H1 (cell line): ENCODE data around the gene NCAM1. TPM values are rescaled to one million over a fixed set of nuclear protein-coding genes. Genes with fewer than 3 reads are reported as not detected.

Experiments
- CTCF ChIA-PET: fragments of 300-600 bp; sonication (Branson Sonifier 250); formaldehyde crosslinking; loops from one replicate; lab custom pipeline; 2021; ENCODE audit not compliant: partially characterized antibody; lab: Charles Lee
- POLR2A ChIA-PET: fragments of 300-600 bp; sonication (Branson Sonifier 250); formaldehyde crosslinking; loops from one replicate; lab custom pipeline; 2021; ENCODE audit warnings: inconsistent platforms; ENCODE audit not compliant: partially characterized antibody; lab: Charles Lee
- DNase-seq, 2 experiments: peaks; one replicate each; pipeline versions ENCODE4 v3.0.0 to v3.0.0-alpha.2; 2010 to 2022; ENCODE audit warnings: low spot score in 2 of 2, low read depth in 1 of 2, mixed read lengths in 1 of 2
- FAIRE-seq: peaks from 2 replicates; lab custom pipeline; 2011; peaks lifted over from hg19 to GRCh38; lab: Jason Lieb, UNC
- H2AFZ ChIP-seq: 2 replicates; pipeline ENCODE4 v1.8.1; 2012; ENCODE audit warnings: low read length, inconsistent platforms
- H2AK5ac ChIP-seq: 2 replicates; pipeline ENCODE4 v1.6.1; 2013; ENCODE audit warnings: low read depth, low read length
- H2BK120ac ChIP-seq: replicated peaks from 2 replicates; pipeline ENCODE3; 2013; ENCODE audit warnings: low read depth, low read length, inconsistent platforms
- H2BK12ac ChIP-seq: 2 replicates; pipeline ENCODE4 v1.6.1; 2013; ENCODE audit warnings: low read depth, low read length
- H2BK15ac ChIP-seq: 2 replicates; pipeline ENCODE4 v1.6.1; 2013; ENCODE audit warnings: low read length
- H2BK20ac ChIP-seq: 2 replicates; pipeline ENCODE4 v1.6.1; 2013; ENCODE audit warnings: low read length
- H2BK5ac ChIP-seq: 2 replicates; pipeline ENCODE4 v1.6.1; 2013; ENCODE audit warnings: low read depth, low read length
- H3K14ac ChIP-seq: 2 replicates; pipeline ENCODE4 v1.6.1; 2013; ENCODE audit warnings: inconsistent platforms; ENCODE audit not compliant: insufficient read length
- H3K18ac ChIP-seq: 2 replicates; pipeline ENCODE4 v1.6.1; 2013; ENCODE audit warnings: low read length; ENCODE audit errors: extremely low read depth
- H3K23ac ChIP-seq: 2 replicates; pipeline ENCODE4 v1.6.1; 2013; ENCODE audit warnings: inconsistent platforms; ENCODE audit not compliant: insufficient read length
- H3K23me2 ChIP-seq: 2 replicates; pipeline ENCODE4 v1.6.1; 2013; ENCODE audit warnings: low read depth, low read length
- H3K27ac ChIP-seq: 2 replicates; pipeline ENCODE4 v1.6.1; 2011; ENCODE audit warnings: low read depth, low read length, inconsistent platforms
- H3K27me3 ChIP-seq, 4 experiments: replicated peaks in 1 of 4; 1 replicate in 1 of 4; 2 replicates in 3 of 4; pipeline versions ENCODE4 v1.6.1 to v1.8.1; 2011 to 2013; ENCODE audit warnings: low read length in 3 of 4, mild to moderate bottlenecking in 3 of 4, inconsistent platforms in 2 of 4, mixed read lengths in 2 of 4, moderate library complexity in 1 of 4; ENCODE audit not compliant: control insufficient read depth in 3 of 4, insufficient read depth in 3 of 4; ENCODE audit errors: extremely low read depth in 1 of 4
- H3K36me3 ChIP-seq, 4 experiments: 2 replicates each; pipeline versions ENCODE4 v1.6.1 to v1.8.1; 2011 to 2013; ENCODE audit warnings: mild to moderate bottlenecking in 4 of 4, low read length in 3 of 4, moderate library complexity in 2 of 4, control low read depth in 1 of 4, inconsistent platforms in 1 of 4; ENCODE audit not compliant: insufficient read depth in 4 of 4, control insufficient read depth in 2 of 4
- H3K4ac ChIP-seq: replicated peaks from 2 replicates; pipeline ENCODE3; 2013; ENCODE audit warnings: low read length, low read depth, mixed read lengths, inconsistent platforms; ENCODE audit not compliant: insufficient read length
- H3K4me1 ChIP-seq, 4 experiments: replicated peaks in 1 of 4; 1 replicate in 1 of 4; 2 replicates in 3 of 4; pipeline versions ENCODE4 v1.6.1 to v1.8.1; 2011 to 2013; ENCODE audit warnings: low read length in 3 of 4, inconsistent platforms in 2 of 4, mixed read lengths in 1 of 4; ENCODE audit not compliant: insufficient read depth in 4 of 4, control insufficient read depth in 3 of 4
- H3K4me2 ChIP-seq, 2 experiments: 2 replicates each; pipeline versions ENCODE4 v1.6.1 to v1.8.1; 2011 to 2013; ENCODE audit warnings: low read depth in 2 of 2, low read length in 2 of 2, control low read depth in 1 of 2, inconsistent platforms in 1 of 2, mild to moderate bottlenecking in 1 of 2; ENCODE audit not compliant: insufficient read depth in 1 of 2
- H3K4me3 ChIP-seq, 4 experiments: fragments of 200-600, 300-600 bp in 1 of 4; sonication (generic), shearing (Covaris generic), sonication (Bioruptor Twin) in 1 of 4; 2 replicates each; pipeline versions ENCODE4 v1.5.1 to v1.8.1; 2011 to 2016; ENCODE audit warnings: low read length in 4 of 4, low read depth in 3 of 4, control low read depth in 2 of 4, inconsistent platforms in 2 of 4, mild to moderate bottlenecking in 2 of 4, mixed read lengths in 1 of 4, moderate library complexity in 1 of 4; ENCODE audit not compliant: insufficient read depth in 2 of 4; ENCODE audit errors: extremely low read depth in 1 of 4
- H3K56ac ChIP-seq: replicated peaks from 2 replicates; pipeline ENCODE3; 2013; ENCODE audit warnings: low read depth, mild to moderate bottlenecking, mixed read lengths, low read length, inconsistent platforms; ENCODE audit not compliant: insufficient read length
- H3K79me1 ChIP-seq: 2 replicates; pipeline ENCODE4 v1.6.1; 2013; ENCODE audit warnings: low read depth, low read length, control low read depth
- H3K79me2 ChIP-seq, 2 experiments: 2 replicates each; pipeline versions ENCODE4 v1.6.1 to v1.8.1; 2012 to 2013; ENCODE audit warnings: low read length in 2 of 2, mild to moderate bottlenecking in 2 of 2, inconsistent platforms in 1 of 2; ENCODE audit not compliant: insufficient read depth in 2 of 2, control insufficient read depth in 1 of 2
- H3K9ac ChIP-seq, 4 experiments: replicated peaks in 1 of 4; 1 replicate in 1 of 4; 2 replicates in 3 of 4; pipeline versions ENCODE4 v1.6.1 to v1.8.1; 2011 to 2013; ENCODE audit warnings: low read depth in 3 of 4, low read length in 3 of 4, control low read depth in 2 of 4, mild to moderate bottlenecking in 2 of 4, moderate library complexity in 2 of 4, inconsistent platforms in 1 of 4; ENCODE audit errors: extremely low read depth in 1 of 4
- H3K9me3 ChIP-seq, 2 experiments: 2 replicates each; pipeline versions ENCODE4 v1.6.1 to v1.8.1; 2012 to 2013; ENCODE audit warnings: mild to moderate bottlenecking in 2 of 2, moderate library complexity in 2 of 2, control low read depth in 1 of 2, inconsistent platforms in 1 of 2, low read depth in 1 of 2, low read length in 1 of 2, mixed read lengths in 1 of 2; ENCODE audit not compliant: insufficient read depth in 2 of 2
- H4K20me1 ChIP-seq, 2 experiments: replicated peaks in 1 of 2; 2 replicates each; pipeline versions ENCODE3 to v1.8.1; 2011 to 2013; ENCODE audit warnings: inconsistent platforms in 2 of 2, low read length in 2 of 2, mild to moderate bottlenecking in 1 of 2; ENCODE audit not compliant: insufficient read depth in 2 of 2, control insufficient read depth in 1 of 2
- H4K5ac ChIP-seq: 2 replicates; pipeline ENCODE4 v1.6.1; 2013; ENCODE audit warnings: low read length, low read depth, mixed read lengths, inconsistent platforms; ENCODE audit not compliant: insufficient read length
- H4K8ac ChIP-seq: 2 replicates; pipeline ENCODE4 v1.8.0; 2013; ENCODE audit warnings: mild to moderate bottlenecking, moderate library complexity, low read length, inconsistent platforms; ENCODE audit not compliant: insufficient read depth; ENCODE audit errors: extremely low read depth
- H4K91ac ChIP-seq: replicated peaks from 2 replicates; pipeline ENCODE3; 2013; ENCODE audit warnings: low read length, mixed read lengths, inconsistent platforms; ENCODE audit not compliant: insufficient read length
- CEBPB ChIP-seq: IDR thresholded peaks from 2 replicates; pipeline ENCODE4 v1.6.1; 2012; ENCODE audit warnings: low read depth, low read length
- KDM4A ChIP-seq: IDR thresholded peaks from one replicate; pipeline ENCODE4 v1.7.1; 2012; ENCODE audit warnings: low read depth, mild to moderate bottlenecking, moderate library complexity, low read length, inconsistent platforms; ENCODE audit not compliant: severe bottlenecking
- SUZ12 ChIP-seq: fragments of 200-600 bp; sonication (generic); IDR thresholded peaks from 2 replicates; pipeline ENCODE4 v1.6.1; 2012; ENCODE audit warnings: mild to moderate bottlenecking, inconsistent platforms, low read length, moderate library complexity, mixed read lengths
- WGBS, 2 experiments: shearing (Covaris generic) in 1 of 2; methylation state at CpG; one replicate each; pipeline versions ENCODE4 v1.1.6 to v1.1.7; 2013 to 2015; ENCODE audit warnings: low lambda C conversion rate in 2 of 2, mixed read lengths in 2 of 2, inconsistent platforms in 1 of 2, low coverage in 1 of 2, missing lambda C conversion rate in 1 of 2; ENCODE audit not compliant: insufficient replicate concordance in 2 of 2, insufficient coverage in 1 of 2, insufficient read length in 1 of 2; ENCODE audit errors: extremely low coverage in 1 of 2, missing lambda C conversion rate in 1 of 2; 5-methylcytosine and 5-hydroxymethylcytosine counted together
- polyA plus RNA-seq, 7 experiments: library from polyadenylated mRNA; depleted of rRNA in 3 of 7; stranded (reverse) in 5 of 7; unstranded in 2 of 7; fragments of >200 nt in 5 of 7; fragments of 200-250 nt in 2 of 7; gene quantifications; 1 replicate in 5 of 7; 2 replicates in 1 of 7; 4 replicates in 1 of 7; pipeline versions ENCODE4 v1.2.1 to v1.2.3, GENCODE V29; 2011 to 2013; ENCODE audit warnings: missing spikeins in 2 of 7, mixed read lengths in 2 of 7
- total RNA-seq: library from RNA; stranded (reverse); fragmentation: NEBNext Ultra II Directional; extraction: Animal tissue kit (Norgen Biotek cat#: 25700); gene quantifications from 2 replicates; pipeline ENCODE4 v1.2.1, GENCODE V29; 2021
- TF ChIP-seq, protein P1 (sequence below): IDR thresholded peaks from 2 replicates; pipeline ENCODE4 v1.6.1; 2012; ENCODE audit warnings: inconsistent platforms

NCAM1 gene
- total and polyA plus RNA-seq, 2 of the 8 experiments (the other 6 are each of a cell fraction or from before 2014, with no cell fraction given), result 3.1 to 4.3 TPM

DNA sequence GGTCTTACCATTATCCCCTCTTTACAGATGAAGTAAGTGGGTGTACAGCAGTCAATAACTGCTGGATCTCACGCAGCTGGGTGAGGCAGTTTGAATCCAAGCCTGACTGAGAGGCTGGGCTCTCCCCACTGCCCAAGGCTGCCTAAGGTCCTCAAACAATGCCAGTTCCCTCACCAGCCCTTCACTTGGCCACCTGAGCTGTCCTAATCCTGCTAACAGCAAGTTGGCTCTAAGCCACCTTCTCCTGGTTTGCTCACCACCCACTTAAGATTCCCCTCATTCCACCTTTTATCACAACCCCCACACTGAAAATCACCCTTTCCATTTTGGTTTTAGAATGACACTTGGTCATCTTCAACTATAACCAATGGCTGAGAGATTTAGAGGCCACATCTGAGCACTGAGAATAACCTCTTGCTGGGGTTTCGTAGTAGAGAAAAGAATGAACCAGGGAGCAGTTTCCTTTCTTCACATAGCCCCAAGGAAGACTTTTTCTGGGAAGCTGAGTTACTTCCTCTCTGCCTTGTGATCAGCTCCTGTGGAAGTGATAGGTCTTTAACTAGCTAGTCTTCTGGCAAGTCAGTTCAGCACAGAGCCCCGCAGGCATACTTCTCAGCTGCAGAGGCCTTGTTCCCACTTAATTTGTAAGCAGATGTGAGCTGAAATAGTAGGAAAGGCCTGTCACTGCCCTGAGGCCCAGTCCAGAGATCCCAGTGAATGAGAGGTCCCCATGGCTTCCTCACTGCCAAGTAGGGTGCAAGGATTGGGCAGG is 295.4 kb downstream of the NCAM1 start:
- Histone ChIP-seq H3K27ac (no peak overlapping the region), H3K14ac (no peak overlapping the region), H3K9me3 (no peaks in the 10 kb centered on the region), H3K9ac (no peak overlapping the region), H3K4ac (no peak overlapping the region), H2BK5ac (no peak overlapping the region), H3K27me3 (no peaks in the 10 kb centered on the region), H4K5ac (no peak overlapping the region), H3K79me2 (no peaks in the 10 kb centered on the region), H3K56ac (no peak overlapping the region), H4K8ac (no peak overlapping the region), H3K36me3 (no peaks in the 10 kb centered on the region), H4K20me1 (no peaks in the 10 kb centered on the region), H2BK120ac (no peak overlapping the region), H4K91ac (no peak overlapping the region), H2AK5ac (no peak overlapping the region), H3K4me1 (peaks cover 0 to 5% (median 0%) of the 10 kb centered on the region in 4 experiments; a peak in 3 of 7 replicates), H3K23ac (no peak overlapping the region), H2BK12ac (no peak overlapping the region), H2AFZ (no peak overlapping the region), H3K4me3 (no peak overlapping the region), H3K79me1 (no peaks in the 10 kb centered on the region), H3K4me2 (no peak overlapping the region), H2BK15ac (no peak overlapping the region), H3K23me2 (0 out of 2 replicates have a peak, but pooled peaks cover 2% of the 10 kb centered on the region), H3K18ac (no peak overlapping the region), H2BK20ac (no peak overlapping the region)
- DNase-seq (no peak), FAIRE-seq (no peak)
- TF ChIP-seq SUZ12 (no peak), CEBPB (no peak), KDM4A (no peak)
- TF ChIP-seq, protein P1, sequence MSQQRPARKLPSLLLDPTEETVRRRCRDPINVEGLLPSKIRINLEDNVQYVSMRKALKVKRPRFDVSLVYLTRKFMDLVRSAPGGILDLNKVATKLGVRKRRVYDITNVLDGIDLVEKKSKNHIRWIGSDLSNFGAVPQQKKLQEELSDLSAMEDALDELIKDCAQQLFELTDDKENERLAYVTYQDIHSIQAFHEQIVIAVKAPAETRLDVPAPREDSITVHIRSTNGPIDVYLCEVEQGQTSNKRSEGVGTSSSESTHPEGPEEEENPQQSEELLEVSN, result no peak
- CTCF ChIA-PET, result no interaction called here
- 84% methylated on average over 3 of the region's 3 CpGs; no CpG with 5 or more reads in 1 of the 2 experiments for WGBS, 2 experiments
- POLR2A ChIA-PET, result no interaction called here
